OCI-LY7 (cell line): Measurements from ENCODE around the gene PPP2R5C.

ENCODE experiments used
- CTCF ChIP-seq: fragments of 200-600 bp; sonication (generic); conservative IDR thresholded peaks from 2 replicates; pipeline ENCODE4 v1.5.1; 2014; ENCODE audit warnings: mild to moderate bottlenecking, antibody characterized with exemption, low read length, moderate library complexity, mixed read lengths
- EZH2phosphoT487 ChIP-seq: fragments of 200-600 bp; sonication (generic); IDR thresholded peaks from 2 replicates; pipeline ENCODE4 v1.6.1; 2018; ENCODE audit warnings: low read depth, borderline replicate concordance, mild to moderate bottlenecking, mixed run types, antibody characterized with exemption, low read length, moderate library complexity, mixed read lengths

DNA sequence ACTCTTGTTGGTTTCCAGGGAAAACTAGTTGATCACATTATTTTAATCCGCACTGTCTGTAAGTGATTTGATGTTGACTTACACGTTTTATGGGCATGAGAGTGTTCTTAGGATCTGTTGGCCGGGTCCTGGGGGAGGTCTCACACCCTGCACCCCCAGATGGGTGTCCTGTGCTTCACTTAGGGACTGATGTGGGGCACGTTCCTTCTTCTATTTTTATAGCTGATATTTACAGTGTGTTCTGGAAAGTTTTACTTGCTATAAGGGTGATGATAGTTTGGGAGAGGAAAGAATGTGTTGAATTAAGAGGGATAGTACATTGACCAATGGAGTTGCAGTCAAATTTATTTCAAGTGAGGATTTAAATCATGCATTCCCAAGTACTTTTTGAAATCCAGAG lies 106.3 kb downstream of the PPP2R5C start:
- no peak for TF ChIP-seq CTCF
- no peak for TF ChIP-seq EZH2phosphoT487
